HG02571 (cell line): ENCODE results near the gene GIMAP5.

Source experiments
- ATAC-seq: cut with Tn5 transposase; IDR thresholded peaks from one replicate; pipeline ENCODE4 v1.9.1; 2021; ENCODE audit warnings: mild to moderate bottlenecking, moderate library complexity; ENCODE audit not compliant: unreplicated experiment

Gene GIMAP5

GRCh38 chr7:150737265-150738055, at the start of gene GIMAP5:
TSS of gene GIMAP5 (plus strand) at chr7:150737418. CDS start at chr7:150740885, 3,467 bp downstream.
- no peak for ATAC-seq

GRCh38 chr7:150688630-150689029, 48.6 kb upstream of the GIMAP5 start:
- no peak for ATAC-seq

- ATAC-seq = no peak
Measured at GRCh38 chr7:150695654-150696053, 41.6 kb upstream of the GIMAP5 start.

- ATAC-seq = no peak
Measured at GRCh38 chr7:150703209-150703608, 34.0 kb upstream of the GIMAP5 start.

- ATAC-seq = no peak
Measured at GRCh38 chr7:150715293-150715692, 21.9 kb upstream of the GIMAP5 start.

DNA sequence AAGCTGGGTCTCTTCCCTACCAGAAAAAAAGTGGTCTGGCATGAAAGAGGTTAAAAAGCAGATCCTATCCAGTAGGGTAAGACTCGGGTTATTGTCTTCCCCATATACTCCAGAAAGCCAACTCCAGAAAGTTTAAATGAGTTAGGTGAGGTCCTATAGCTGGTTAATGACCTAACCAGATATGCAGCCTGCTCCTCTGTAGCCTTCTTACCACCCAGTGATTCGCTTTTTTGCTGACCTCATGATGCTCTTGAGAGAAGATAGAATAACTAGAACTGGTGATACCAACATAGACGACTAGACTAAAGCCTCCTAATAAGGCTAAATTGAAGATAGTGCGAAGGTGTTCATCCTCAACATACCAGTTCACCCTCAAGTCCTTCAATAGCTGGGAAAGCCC, 21.5 kb upstream of the GIMAP5 start:
- no peak for ATAC-seq

DNA sequence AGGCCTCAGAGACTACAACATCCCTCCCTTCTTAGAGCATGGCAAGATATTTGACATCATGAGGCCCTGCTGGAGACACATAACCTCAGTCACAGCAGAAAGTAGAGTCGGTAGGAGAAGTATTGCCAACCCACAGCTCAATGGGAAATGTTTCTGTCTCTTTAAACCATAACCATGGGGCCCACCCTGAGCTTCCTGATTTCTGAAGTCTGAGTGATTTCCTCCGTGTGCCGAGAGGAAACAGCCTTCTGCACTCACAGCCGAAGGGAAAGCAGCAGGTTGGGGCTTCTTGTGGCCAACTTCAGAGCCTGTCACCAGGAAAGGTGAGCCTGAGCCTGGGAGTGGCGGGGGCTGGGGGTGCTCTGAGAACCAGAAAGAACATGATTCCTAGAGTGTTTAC, 20.9 kb upstream of the GIMAP5 start, which contains the start of gene GIMAP1:
GIMAP1 (plus strand) TSS at position 246 of the 400 bp plus-strand sequence. CDS start 2,435 bp downstream, outside the sequence.
- no peak for ATAC-seq

DNA sequence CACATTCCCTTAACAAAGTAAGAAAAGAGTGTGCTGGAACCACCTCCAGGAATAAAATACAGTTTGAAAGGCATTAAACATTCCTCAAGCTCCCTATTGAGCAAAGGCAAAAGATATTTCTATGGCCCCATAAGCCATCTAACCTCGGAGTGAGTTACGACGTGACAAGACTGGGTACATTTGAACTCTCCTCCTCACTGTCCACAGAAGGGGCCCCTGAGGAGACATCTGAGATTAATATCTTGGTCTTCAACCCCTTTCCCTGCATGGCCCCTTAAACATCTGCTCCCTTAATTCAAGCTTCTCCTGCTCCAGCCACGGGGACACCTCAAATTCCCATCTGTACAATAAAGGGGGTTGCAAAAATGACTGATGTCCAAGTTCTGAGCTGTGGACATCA, 20.3 kb upstream of the GIMAP5 start:
- ATAC-seq = no peak

DNA sequence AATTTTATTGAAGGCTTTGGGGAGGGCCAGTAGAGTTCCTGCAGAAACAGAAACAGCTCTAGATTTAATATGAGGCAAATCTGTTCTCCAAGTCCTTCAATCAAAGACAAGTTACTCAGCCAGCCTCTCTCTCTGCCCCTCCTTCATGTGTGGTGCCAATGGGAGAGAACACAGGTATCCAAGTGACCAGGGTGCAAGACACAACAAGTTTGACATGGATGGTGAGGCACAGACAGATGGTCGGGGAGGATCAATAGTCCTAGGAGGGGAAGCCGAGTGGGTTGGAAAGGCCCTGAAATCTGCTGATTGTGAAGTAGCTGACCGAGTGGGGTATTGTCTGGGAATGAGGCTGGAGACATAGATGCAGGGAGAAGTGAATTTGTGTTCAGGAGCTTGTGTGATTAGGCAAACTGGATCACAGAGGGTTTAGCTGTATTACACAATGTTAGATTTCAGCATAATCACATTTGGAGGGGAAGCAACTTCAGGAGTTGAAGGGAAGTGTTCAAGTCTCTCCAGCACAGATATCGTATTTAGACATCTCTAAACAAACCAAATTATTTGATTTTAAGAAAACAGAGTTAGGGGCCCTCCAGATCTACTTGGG, 19.3 kb upstream of the GIMAP5 start:
- ATAC-seq = no peak

DNA sequence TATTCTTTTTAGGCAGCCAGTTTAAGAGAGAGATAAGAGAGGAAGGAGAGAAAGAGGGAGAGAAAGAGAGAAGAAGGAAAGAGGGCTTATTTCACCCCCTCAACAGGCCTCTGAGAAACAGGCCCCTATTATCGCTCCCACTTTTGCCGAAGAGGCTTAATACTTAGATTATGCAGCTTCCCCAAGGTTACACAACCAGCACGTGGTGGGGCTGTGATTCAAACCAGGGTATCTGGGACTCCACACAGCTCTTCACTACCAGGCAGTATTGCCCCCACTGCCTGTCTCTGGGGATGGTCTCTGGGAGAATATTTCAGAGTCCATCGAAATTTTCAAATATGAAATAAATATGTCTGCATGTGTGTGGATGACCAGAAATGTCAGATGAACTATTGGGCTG, 17.8 kb upstream of the GIMAP5 start:
- ATAC-seq = no peak

GRCh38 chr7:150719960-150720891, 17.0 kb upstream of the GIMAP5 start:
- no peak for ATAC-seq

DNA sequence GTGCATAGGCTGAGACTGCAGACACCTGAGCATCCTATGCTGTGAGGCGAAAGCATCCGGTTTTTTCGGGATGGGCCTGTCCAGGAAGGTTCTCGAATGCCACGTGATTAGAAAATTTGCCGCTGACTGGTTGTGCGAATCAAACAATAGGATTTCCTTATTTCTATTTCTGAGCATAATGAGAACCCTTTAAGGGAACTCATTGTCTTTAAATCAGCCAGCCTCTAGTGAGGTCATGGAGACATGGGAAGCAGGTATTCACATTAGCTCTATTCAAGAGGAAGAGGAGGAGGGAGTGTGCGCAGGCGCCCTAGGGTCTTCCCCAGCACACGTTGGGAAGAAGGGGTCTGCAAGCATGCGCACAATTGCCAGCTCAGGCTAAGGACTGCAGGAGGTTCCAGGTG, 15.2 kb upstream of the GIMAP5 start:
- ATAC-seq = no peak

- ATAC-seq = no peak
Measured at GRCh38 chr7:150722431-150722931, 14.7 kb upstream of the GIMAP5 start.

DNA sequence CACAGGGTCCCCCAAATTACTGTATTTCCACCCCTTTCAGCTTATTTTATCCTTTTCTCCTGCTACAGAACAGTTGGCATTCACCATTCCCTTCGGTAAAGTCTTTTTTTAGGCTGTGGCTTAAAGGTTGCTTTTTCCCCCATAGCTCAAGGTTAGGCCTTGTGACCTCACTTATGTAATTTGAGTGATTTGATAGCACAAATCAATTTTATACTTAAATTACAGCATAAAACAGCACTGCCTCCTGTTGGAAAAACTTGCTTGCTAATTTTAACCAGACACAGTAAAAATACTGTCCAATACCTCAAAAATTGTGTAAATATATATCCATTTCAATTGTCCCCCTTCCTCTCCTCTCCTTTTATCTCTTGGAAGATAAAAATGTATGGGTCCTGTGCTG, 13.8 kb upstream of the GIMAP5 start:
- ATAC-seq = no peak

DNA sequence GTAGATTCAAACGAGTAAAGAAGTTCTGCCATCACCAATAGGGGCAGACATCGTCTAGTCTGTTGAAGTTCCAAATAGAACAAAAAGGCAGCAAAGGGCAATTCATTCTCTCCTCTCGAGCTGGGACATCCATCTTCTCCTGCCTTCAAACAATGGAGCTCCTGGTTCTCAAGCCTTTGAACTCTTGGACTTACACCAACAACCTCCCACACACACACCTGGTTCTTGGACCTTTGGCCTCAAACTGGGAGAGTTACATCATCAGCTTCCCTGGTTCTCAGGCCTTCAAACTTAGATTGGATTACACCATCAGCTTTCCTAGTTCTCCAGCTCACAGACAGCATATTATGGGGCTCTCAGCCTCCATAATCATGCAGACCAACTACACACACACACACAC, 9.8 kb upstream of the GIMAP5 start:
- ATAC-seq = no peak

DNA sequence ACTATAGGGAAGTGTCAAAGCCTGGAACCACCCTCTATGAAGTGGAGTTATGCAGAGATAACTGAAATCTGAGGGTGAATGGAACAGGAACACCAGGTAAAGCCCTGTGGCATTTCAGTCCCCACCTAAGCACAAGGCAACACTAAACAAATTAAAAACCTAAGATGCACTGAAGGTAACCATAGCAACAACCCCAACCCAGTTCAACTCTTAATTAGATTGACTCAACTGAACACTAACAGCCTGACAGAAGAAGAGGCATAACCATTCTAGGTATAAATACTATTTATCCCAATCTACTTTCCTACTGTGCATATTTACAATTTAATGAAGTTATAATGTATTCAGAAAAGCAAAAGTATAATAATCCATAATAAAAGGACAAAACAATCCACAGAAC, 9.2 kb upstream of the GIMAP5 start:
- ATAC-seq = no peak

GRCh38 chr7:150728609-150729008, 8.6 kb upstream of the GIMAP5 start:
- ATAC-seq = no peak

DNA sequence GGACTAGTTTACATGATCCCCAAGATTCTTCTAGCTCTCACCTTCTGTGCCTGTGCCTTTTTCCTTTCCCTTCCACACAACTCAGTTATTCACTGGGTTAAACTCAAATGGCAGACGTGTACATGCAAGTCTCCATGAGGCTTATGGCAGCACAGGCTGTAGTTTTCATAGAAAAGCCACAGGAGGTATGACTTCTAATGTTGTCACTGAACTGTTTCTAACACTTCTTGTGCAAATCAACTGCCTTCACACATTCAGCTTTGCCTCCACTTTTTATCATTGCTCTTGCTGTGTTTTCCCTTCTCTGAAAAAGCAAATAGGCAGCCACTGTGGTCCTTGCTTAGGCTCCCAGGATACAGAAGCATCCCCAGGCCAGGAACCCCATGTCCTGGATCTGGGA, 5.3 kb upstream of the GIMAP5 start:
- no peak for ATAC-seq

DNA sequence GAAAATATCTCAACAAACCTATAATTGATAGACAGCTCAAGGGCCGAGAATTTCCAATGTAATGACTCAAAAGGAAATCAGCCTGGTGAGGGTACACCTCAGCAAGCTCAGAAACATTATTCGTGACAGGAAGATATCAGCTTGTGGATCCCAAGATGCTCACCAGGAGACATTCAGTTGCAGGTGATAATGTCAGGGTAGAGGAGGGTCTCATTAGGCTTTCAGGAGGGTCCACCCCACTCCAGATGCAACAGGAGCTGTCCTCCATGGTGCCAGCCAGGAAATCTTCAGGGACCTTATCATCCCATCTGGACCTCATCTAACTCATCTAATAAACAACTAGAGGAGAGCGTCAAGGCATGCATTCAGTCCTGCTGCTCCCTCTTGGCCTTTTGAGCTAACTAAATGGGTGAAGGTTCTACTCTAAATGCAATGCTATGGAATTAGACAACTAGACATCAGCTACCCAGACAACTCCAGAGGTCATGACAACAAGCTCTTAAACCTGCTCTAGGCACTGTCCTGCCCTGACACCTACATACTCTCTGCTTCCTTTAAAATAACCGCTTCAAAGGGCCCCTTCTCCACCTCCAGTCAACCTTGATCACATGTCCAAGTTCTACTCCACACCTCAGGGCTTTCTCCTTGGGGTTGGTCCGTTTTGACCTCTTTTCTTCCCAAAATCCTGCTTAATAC, 4.3 kb upstream of the GIMAP5 start:
- ATAC-seq = no peak

GRCh38 chr7:150733482-150734095, 3.6 kb upstream of the GIMAP5 start:
- ATAC-seq = no peak
